Fibroblast of the aortic adventitia (primary cell): ENCODE measurements around the gene LYSET. TPM values are rescaled to one million over a fixed set of nuclear protein-coding genes. Genes with fewer than 3 reads are reported as not detected.
"Not testable (repeated sequence)": the region's sequence is repeated elsewhere in the genome, so short reads cannot be mapped to it uniquely, and the experiment has no call there.

ENCODE experiments used
- DNase-seq: peaks from one replicate; pipeline ENCODE4 v3.0.0-alpha.2; 2010; ENCODE audit warnings: low read depth
- H3K4me3 ChIP-seq: 2 replicates; pipeline ENCODE4 v1.5.1; 2011; ENCODE audit warnings: low read depth, mild to moderate bottlenecking, control low read depth, low read length, moderate library complexity
- CTCF ChIP-seq: IDR thresholded peaks from 2 replicates; pipeline ENCODE4 v1.5.1; 2011; ENCODE audit warnings: mild to moderate bottlenecking, low read length, control low read depth, inconsistent platforms; ENCODE audit not compliant: insufficient read depth
- total RNA-seq: library from RNA; depleted of rRNA; stranded (reverse); fragments of >200 nt; gene quantifications from 2 replicates; pipeline ENCODE4 v1.2.3, GENCODE V29; 2012; ENCODE audit warnings: low replicate concordance

LYSET gene
- total RNA-seq, 1 donor = 12.1 TPM

DNA sequence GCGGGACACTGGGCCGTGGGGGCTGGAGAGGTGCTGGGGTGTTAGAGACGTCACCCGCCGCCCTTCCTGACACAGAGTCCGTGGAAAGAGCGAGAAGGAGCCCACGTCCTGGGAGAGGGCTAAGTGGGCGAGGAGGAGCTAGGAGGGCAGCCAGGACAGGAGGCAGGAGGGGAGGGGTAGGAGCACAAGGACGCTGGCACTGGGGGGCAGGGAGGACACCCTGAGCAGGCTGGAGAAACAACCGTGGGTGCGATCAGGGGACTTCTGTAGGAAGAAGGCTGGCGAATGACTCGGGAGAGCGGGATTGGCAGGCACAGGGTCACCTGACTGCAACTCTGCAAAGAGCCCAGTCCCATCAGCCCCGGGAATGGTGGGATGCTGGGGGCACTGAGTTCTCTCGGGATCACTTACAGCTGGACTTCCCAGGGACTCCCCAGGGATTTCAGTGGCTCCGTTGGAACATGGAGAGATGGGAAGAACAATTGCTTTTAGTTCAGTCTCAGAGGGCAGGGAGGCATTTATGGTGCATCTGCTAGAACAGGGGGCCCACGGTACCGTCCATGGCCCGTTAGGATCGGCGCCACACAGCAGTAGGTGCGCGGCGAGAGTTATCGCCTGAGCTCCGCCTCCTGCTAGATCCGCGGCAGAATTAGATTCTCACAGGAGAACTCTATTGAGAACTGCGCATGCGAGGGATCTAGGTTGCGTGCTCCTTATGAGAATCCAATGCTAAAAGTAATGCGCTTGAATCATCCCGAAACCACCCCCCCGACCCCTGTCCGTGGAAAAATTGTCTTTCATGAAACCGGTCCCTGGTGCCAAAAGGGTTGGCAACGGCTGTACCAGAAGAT lies 46.2 kb downstream of the LYSET start:
- peak; percentile 60 for DNase-seq
- H3K4me3 ChIP-seq = peak overlapping the region; percentile 76
- no peak for TF ChIP-seq CTCF

- DNase-seq = no peak
- H3K4me3 ChIP-seq = peak overlapping the region; percentile 76
- no peak for TF ChIP-seq CTCF
Observed at GRCh38 chr14:93232159-93232558, 47.0 kb downstream of the LYSET start.

- H3K4me3 ChIP-seq, DNase-seq: not testable (repeated sequence)
Observed at GRCh38 chr14:93233078-93233477, 48.0 kb downstream of the LYSET start.

- no peak overlapping the region for H3K4me3 ChIP-seq
- TF ChIP-seq CTCF = no peak
- DNase-seq = peak; percentile 74
Observed at GRCh38 chr14:93234798-93235197, 49.7 kb downstream of the LYSET start.

Other genes with a start within 250 kb of the LYSET start
- gene ITPK1, start 69.4 kb upstream of the LYSET start, total RNA-seq = 3.7 and 20.1 TPM in 2 replicates
- 5.7 and 12.7 TPM in 2 replicates for gene MOAP1, start 420 bp upstream of the LYSET start, total RNA-seq
- gene GON7, start 21.7 kb downstream of the LYSET start, total RNA-seq = 17.3 and 28.1 TPM in 2 replicates
- gene UBR7, start 21.9 kb downstream of the LYSET start, total RNA-seq = 43.3 and 46.9 TPM in 2 replicates
- 38.0 and 39.6 TPM in 2 replicates for gene BTBD7, start 147.7 kb downstream of the LYSET start, total RNA-seq
- not detected in 2 replicates for gene COX8C, start 161.9 kb downstream of the LYSET start, total RNA-seq
- 0.09 and 0.16 TPM in 2 replicates for gene UNC79, start 245.6 kb downstream of the LYSET start, total RNA-seq